GM19240 (cell line): ENCODE data around the gene IL21R.
A peak's percentile ranks its signal among the peaks of the same experiment; 100 is the strongest.
"Not testable (repeated sequence)": the region's sequence is repeated elsewhere in the genome, so short reads cannot be mapped to it uniquely, and the experiment has no call there.

Source experiments
- DNase-seq: peaks from one replicate; pipeline ENCODE4 v3.0.0; 2011; ENCODE audit warnings: low spot score; ENCODE audit not compliant: insufficient read length

Gene IL21R

GRCh38 chr16:27441998-27442397, 40.0 kb downstream of the IL21R start:
- DNase-seq, result no peak

- no peak for DNase-seq
These were observed 42.0 kb downstream of the IL21R start for GRCh38 chr16:27444015-27444414.

- no peak for DNase-seq
These were observed 42.5 kb downstream of the IL21R start for GRCh38 chr16:27444470-27444869.

DNA sequence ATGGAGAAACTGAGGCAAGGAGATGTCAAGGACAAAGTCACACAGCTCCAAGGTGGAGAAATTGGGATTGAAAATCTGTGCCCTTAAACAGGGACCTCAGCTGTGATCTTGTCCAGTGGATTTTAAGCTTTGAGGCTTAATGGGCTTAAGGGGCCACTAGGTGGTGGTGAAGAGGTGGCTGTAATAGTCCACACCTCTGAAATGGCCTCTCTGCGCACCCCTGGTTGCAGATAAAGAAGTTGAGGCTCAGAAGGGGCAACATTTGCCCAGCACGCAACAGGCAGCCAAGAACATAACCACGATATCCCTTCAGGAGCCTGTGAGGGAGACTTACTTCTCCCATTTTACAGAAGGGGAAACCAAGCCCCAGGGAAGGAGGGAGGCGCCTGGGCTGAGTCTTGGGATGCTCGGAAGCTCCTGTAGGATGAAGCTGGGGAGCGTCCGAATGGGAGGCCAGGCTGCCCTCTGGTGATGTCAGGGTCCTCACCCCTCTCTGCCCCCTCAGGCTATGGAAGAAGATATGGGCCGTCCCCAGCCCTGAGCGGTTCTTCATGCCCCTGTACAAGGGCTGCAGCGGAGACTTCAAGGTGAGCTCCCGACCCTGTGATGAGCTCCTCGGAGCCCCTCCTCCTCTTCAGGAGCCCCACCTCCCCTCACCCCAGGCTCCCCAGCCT, 43.7 kb downstream of the IL21R start:
- DNase-seq, result no peak

GRCh38 chr16:27446721-27447120, 44.7 kb downstream of the IL21R start:
- DNase-seq, result no peak

DNA sequence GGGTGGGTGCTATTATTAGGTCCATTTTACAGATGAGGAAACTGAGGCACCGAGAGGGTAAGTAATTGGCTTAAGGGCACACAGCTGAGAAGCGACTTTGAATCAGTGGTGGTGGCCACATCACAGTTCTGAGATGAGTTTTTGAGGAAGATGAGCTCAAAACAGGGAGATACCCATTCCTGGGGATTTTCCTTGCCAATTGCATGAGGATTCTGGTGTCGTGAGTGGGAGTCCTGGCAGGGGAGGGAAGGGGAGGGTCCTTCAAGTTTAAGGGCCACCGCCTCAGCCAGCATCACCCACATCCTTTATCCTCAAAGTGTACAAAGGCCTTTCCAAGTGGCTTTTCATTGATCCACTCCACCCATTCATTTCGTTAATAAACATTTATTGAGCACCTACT, 45.3 kb downstream of the IL21R start:
- DNase-seq, result no peak

- DNase-seq, result no peak
These were observed 46.8 kb downstream of the IL21R start for GRCh38 chr16:27448532-27449433.

DNA sequence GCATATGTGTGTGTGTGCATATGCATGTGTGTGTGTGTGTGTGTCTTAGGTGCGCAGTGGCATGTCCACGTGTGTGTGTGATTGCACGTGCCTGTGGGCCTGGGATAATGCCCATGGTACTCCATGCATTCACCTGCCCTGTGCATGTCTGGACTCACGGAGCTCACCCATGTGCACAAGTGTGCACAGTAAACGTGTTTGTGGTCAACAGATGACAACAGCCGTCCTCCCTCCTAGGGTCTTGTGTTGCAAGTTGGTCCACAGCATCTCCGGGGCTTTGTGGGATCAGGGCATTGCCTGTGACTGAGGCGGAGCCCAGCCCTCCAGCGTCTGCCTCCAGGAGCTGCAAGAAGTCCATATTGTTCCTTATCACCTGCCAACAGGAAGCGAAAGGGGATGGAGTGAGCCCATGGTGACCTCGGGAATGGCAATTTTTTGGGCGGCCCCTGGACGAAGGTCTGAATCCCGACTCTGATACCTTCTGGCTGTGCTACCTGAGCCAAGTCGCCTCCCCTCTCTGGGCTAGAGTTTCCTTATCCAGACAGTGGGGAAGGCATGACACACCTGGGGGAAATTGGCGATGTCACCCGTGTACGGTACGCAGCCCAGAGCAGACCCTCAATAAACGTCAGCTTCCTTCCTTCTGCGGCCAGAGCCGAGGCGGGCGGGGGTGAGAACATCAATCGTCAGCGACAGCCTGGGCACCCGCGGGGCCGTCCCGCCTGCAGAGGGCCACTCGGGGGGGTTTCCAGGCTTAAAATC, 47.6 kb downstream of the IL21R start:
- peak; percentile 46 for DNase-seq

DNA sequence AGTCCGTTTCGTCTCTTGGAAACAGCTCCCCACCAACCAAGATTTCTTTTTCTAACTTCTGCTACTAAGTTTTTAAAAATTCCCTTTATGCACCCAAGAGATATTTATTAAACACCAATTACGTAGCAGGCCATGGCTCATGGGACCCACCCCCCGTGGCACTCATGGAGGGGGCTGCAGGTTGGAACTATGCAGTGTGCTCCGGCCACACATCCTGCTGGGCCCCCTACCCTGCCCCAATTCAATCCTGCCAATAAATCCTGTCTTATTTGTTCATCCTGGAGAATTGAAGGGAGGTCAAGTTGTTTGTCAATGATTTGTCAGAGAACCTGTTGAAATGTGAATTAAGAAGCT, 48.2 kb downstream of the IL21R start:
- no peak for DNase-seq

- no peak for DNase-seq
These were observed 50.9 kb downstream of the IL21R start for GRCh38 chr16:27452569-27453493.

GRCh38 chr16:27453494-27453825, 51.5 kb downstream of the IL21R start:
- DNase-seq, result no peak

GRCh38 chr16:27455700-27456099, 53.7 kb downstream of the IL21R start:
- DNase-seq, result no peak

- DNase-seq, result not testable (repeated sequence)
These were observed 55.6 kb downstream of the IL21R start for GRCh38 chr16:27457605-27457900.

DNA sequence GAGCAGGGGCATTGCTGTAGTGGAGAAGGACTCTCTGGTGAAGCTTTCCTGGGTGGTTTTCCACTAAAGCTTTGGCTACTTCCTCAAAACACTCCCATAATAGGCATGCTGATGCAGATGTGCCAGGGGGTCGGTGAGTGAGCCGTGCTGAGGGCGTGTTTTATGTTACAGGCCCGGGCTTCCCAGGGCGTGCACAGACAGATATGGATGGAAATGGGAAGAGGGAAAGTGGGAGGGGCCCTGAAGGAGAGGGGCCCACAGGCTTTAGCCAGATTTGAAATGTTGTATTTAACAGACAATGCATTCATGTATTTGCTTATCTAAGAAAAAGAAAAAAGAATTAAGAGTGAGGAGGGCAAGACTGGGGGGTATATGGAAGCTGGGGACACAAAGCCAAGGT, 56.3 kb downstream of the IL21R start:
- no peak for DNase-seq

- DNase-seq, result no peak
These were observed 57.2 kb downstream of the IL21R start for GRCh38 chr16:27458987-27459688.

GRCh38 chr16:27460213-27460612, 58.2 kb downstream of the IL21R start:
- no peak for DNase-seq

GRCh38 chr16:27460663-27461482, 58.9 kb downstream of the IL21R start:
- DNase-seq, result no peak

DNA sequence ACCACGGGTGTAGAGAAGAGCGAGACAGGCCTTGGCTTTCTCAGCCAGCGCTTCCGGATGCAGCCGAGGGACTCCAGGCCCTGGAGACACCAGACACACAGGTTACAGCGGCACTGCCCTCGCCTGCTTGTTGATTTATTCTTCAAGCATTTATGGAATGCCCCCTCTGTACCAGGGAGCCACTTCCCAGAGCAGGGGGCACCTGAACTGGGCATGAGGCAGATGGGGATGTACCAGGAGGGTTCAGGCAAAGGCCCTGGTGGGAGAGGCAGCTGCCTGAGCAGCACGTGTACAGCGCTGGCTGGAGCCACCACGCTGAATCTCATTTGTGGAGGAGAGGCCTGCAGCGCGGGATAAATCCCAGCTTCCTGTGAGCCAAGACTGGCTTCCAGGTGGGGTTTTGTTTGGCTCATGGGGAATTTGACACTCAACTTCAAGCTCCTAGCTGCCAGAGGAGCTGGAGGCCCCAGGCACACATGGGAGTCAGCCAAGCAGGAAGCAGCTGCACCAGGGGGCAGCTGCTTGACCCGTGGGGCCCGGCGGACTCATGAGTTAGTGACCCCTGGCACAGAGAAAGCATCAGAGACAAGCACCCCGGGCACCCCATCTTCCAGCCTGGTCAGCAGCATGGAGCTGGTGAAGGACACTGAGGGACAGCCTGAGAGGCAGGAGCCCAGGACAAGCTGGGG, 59.7 kb downstream of the IL21R start:
- no peak for DNase-seq

DNA sequence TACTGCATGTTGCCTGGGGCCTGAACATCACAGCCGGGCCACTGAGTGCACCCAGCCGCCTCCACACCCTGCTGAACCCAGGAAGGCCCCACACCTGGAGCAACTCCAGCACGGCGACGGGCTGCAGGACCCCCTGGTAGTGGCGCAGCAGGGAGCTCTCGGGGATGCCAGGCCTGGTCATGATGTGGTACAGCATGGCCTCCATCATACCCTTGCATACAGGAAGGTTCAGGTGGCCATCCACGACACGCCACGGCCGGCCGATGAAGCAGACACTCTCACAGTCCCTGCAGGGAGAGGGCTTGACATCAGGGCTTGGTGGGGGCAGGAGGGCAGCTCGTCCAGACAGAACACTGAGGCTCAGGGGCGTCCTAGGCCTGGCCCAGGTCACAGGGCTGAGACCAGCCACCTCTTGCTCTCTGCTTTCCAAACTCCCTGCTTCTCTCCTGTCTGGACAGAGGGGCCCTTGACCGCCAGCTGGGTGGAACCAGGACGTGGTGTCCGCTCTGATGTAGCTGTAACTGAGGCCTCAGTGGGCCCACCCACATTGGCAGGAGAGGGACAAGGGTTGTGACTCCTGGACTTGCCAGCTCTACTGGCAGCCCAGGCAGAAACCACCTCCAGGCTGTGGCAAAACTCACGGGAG, 60.3 kb downstream of the IL21R start:
- DNase-seq, result no peak
